ENCODE data around the gene PAX2. TPM values are rescaled to one million over a fixed set of nuclear protein-coding genes. Genes with fewer than 3 reads are reported as not detected.

The PAX2 gene
- polyA plus RNA-seq, 4 donors = 0.09 TPM; not detected in 3

DNA sequence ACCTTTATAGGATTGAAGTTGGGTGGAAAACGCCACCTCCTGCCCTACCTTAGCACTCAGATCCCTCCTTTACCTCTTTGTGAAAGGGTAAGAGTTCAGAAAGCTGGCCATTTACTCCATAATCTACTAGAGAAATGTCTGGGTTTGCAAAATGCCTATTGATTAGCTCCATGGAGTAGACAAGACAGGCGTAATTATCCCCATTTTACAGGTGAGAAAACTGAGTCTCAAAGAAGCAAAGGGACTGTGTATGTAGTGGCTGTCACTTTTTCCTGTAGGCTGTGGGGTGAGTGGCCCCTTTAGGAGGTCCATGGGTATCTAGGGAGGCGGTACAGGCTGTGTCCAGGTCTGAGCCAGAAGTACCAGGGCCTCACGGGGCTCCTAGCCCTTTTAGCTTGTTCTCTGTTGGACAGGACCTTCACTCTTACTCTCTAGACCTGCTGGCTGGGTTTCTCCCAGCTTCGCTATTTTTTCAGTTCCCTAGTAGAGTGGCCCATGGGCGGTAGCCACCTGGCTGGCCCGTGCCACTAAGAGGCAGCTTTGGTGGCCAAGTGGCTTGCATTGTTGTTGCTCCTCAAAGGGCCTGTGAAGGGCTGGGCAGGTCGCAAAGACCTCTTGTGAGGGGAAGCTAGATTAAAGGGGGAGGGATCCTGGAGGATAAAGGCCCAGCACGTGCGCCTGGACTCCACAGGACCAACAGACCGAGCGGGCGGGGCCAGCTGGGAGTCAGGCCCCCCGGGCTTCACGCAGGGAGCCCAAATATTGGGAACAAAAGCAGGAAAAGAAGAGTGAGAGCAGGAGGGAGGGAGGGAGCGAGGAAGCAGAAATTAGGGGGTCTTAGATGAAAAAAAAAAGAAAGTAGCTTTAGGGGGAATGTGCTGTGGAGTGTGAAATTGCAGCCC is 4.7 kb upstream of the PAX2 start:
- FAIRE-seq (no peak), DNase-seq (no peak)
- H3K27me3 ChIP-seq (ENCODE audit: control insufficient read depth in 3 of 3, insufficient read depth in 3 of 3, low read length in 3 of 3) = peaks cover 28 to 99% (median 78%) of the 10 kb centered on the region in 3 donors
- peaks cover 0 to 13% (median 0%) of the 10 kb centered on the region in 3 donors for H3K4me1 ChIP-seq (ENCODE audit: control insufficient read depth in 3 of 3, insufficient read depth in 2 of 3, low read depth in 1 of 3, low read length in 2 of 3)
- no peaks in the 10 kb centered on the region for H3K36me3 ChIP-seq (ENCODE audit: control insufficient read depth in 3 of 3, insufficient read depth in 2 of 3, low read depth in 1 of 3, low read length in 3 of 3)
- H3K9me3 ChIP-seq (ENCODE audit: control insufficient read depth in 2 of 2, insufficient read depth in 1 of 2, low read depth in 1 of 2, low read length in 1 of 2) = peaks cover 0 to 6% of the 10 kb centered on the region in 2 donors
- WGBS, 3 donors = 12 to 25% (median 16%) methylated on average over 16 of the region's 16 CpGs
- no peak overlapping the region for H3K27ac ChIP-seq (ENCODE audit: low read depth in 1 of 3, low read length in 2 of 3)
- no peak overlapping the region for H3K4me3 ChIP-seq (ENCODE audit: low read depth in 1 of 3, low read length in 3 of 3)

DNA sequence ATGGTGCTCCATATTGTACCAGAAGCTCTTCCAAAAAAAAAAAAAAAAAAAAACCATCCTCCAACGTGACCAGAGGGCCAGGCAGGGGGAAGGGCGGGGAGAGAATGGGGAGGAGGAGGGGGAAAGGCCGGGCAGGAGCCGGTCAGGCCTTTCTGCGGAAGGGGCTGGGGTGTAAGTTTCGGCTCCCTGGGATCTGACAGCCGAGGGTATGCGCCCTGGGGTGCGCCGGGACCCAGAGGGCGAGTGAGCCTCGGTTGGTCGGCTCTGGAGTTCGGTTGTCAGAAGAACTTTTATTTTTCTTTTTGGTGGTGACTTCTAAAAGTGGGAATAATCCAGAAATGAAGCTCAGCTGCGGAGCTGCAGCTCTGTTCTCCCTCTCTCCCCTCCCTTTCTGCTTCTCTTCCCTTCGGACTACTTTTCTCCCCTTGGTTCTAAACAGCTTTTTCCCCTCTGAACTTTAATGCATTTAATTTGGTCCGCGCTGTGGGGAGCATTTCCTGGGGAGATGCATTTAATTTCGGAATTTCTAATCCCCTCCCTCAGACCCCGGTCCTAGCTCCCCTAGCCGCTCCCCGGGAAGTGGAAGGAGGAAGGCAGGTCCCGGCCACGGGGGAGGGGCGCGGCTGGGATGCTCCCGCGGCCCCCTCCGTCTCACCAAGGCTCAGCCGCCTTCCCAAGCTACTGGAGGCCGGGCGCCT is 3.9 kb upstream of the PAX2 start:
- H3K4me3 ChIP-seq (ENCODE audit: low read depth in 1 of 3, low read length in 3 of 3) = no peak overlapping the region
- H3K27ac ChIP-seq (ENCODE audit: low read depth in 1 of 3, low read length in 2 of 3) = no peak overlapping the region
- DNase-seq = no peak
- H3K9me3 ChIP-seq (ENCODE audit: control insufficient read depth in 2 of 2, insufficient read depth in 1 of 2, low read depth in 1 of 2, low read length in 1 of 2) = peaks cover 0 to 6% of the 10 kb centered on the region in 2 donors
- no peaks in the 10 kb centered on the region for H3K36me3 ChIP-seq (ENCODE audit: control insufficient read depth in 3 of 3, insufficient read depth in 2 of 3, low read depth in 1 of 3, low read length in 3 of 3)
- 4 to 7% (median 6%) methylated on average over 30 to 32 of the region's 32 CpGs for WGBS, 3 donors
- H3K4me1 ChIP-seq (ENCODE audit: control insufficient read depth in 3 of 3, insufficient read depth in 2 of 3, low read depth in 1 of 3, low read length in 2 of 3) = peaks cover 0 to 13% (median 0%) of the 10 kb centered on the region in 3 donors
- FAIRE-seq = no peak
- H3K27me3 ChIP-seq (ENCODE audit: control insufficient read depth in 3 of 3, insufficient read depth in 3 of 3, low read length in 3 of 3) = peaks cover 28 to 97% (median 78%) of the 10 kb centered on the region in 3 donors

GRCh38 chr10:100742076-100742771 is 3.2 kb upstream of the PAX2 start:
- H3K27me3 ChIP-seq (ENCODE audit: control insufficient read depth in 3 of 3, insufficient read depth in 3 of 3, low read length in 3 of 3) = peaks cover 28 to 97% (median 78%) of the 10 kb centered on the region in 3 donors
- FAIRE-seq = no peak
- WGBS, 3 donors = 4 to 7% (median 5%) methylated on average over 36 to 37 of the region's 37 CpGs

DNA sequence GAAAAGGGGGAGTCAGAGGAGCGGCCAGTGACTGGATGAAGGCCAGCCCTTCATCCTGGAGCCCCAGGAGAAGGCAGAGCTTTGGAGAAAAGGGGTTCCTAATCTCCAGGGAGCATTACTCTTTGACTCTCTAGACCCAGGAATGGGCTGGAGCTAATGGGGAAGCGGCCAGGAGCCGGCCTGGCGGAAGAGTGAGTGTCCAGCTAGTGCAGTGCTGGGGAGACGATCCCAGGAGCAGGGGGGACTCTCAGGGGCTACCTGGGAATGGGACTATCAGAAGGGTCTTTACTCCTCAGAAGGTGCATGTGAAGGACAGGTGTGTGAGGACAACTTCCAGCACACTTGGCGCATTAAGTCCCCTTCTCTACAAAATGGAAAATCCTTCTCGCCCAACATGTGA is 2.4 kb upstream of the PAX2 start:
- WGBS, 3 donors = 13 to 17% (median 16%) methylated on average over 7 of the region's 7 CpGs
- Histone ChIP-seq H3K27me3 (ENCODE audit: control insufficient read depth in 3 of 3, insufficient read depth in 3 of 3, low read length in 3 of 3) (peaks cover 28 to 97% (median 72%) of the 10 kb centered on the region in 3 donors), H3K27ac (ENCODE audit: low read depth in 1 of 3, low read length in 2 of 3) (no peak overlapping the region), H3K9me3 (ENCODE audit: control insufficient read depth in 2 of 2, insufficient read depth in 1 of 2, low read depth in 1 of 2, low read length in 1 of 2) (no peaks in the 10 kb centered on the region), H3K4me3 (ENCODE audit: low read depth in 1 of 3, low read length in 3 of 3) (no peak overlapping the region), H3K4me1 (ENCODE audit: control insufficient read depth in 3 of 3, insufficient read depth in 2 of 3, low read depth in 1 of 3, low read length in 2 of 3) (peaks cover 0 to 13% (median 0%) of the 10 kb centered on the region in 3 donors), H3K36me3 (ENCODE audit: control insufficient read depth in 3 of 3, insufficient read depth in 2 of 3, low read depth in 1 of 3, low read length in 3 of 3) (no peaks in the 10 kb centered on the region)
- DNase-seq = no peak
- FAIRE-seq = no peak

More at GRCh38 chr10:100742076-100742771, 3.2 kb upstream of the PAX2 start:
- H3K4me1 ChIP-seq (ENCODE audit: control insufficient read depth in 3 of 3, insufficient read depth in 2 of 3, low read depth in 1 of 3, low read length in 2 of 3) = peaks cover 0 to 13% (median 0%) of the 10 kb centered on the region in 3 donors
- peaks cover 0 to 2% of the 10 kb centered on the region in 2 donors for H3K9me3 ChIP-seq (ENCODE audit: control insufficient read depth in 2 of 2, insufficient read depth in 1 of 2, low read depth in 1 of 2, low read length in 1 of 2)
- no peak for DNase-seq
- H3K27ac ChIP-seq (ENCODE audit: low read depth in 1 of 3, low read length in 2 of 3) = no peak overlapping the region
- H3K4me3 ChIP-seq (ENCODE audit: low read depth in 1 of 3, low read length in 3 of 3) = no peak overlapping the region
- no peaks in the 10 kb centered on the region for H3K36me3 ChIP-seq (ENCODE audit: control insufficient read depth in 3 of 3, insufficient read depth in 2 of 3, low read depth in 1 of 3, low read length in 3 of 3)

DNA sequence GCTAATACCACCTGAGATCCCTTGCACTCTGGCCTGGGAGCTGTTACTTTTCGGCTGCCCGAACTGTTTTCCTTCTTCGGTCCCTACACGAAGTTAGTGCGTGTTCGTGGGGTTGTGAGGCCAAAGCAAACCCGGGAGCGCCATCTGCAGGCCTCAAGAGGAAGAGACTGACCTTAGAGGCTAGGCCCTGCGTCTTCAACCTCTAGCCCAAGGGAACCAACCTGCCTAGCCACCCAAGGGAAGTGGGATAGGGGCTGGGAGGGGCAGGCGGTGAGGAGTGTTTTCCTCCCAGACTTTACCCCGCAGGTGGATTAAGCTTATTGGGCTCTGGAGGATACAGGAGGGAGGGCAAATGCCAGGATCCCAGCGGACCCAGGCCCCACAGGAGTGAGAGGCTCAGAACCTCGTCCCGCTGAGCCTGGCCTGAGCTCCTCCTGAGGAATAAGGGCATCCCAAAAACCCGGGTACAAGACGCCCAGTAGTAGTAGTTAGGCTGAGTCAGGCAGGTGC is 1.7 kb upstream of the PAX2 start:
- Histone ChIP-seq H3K27me3 (ENCODE audit: control insufficient read depth in 3 of 3, insufficient read depth in 3 of 3, low read length in 3 of 3) (peaks cover 28 to 97% (median 71%) of the 10 kb centered on the region in 3 donors), H3K4me1 (ENCODE audit: control insufficient read depth in 3 of 3, insufficient read depth in 2 of 3, low read depth in 1 of 3, low read length in 2 of 3) (peaks cover 0 to 13% (median 0%) of the 10 kb centered on the region in 3 donors), H3K9me3 (ENCODE audit: control insufficient read depth in 2 of 2, insufficient read depth in 1 of 2, low read depth in 1 of 2, low read length in 1 of 2) (no peaks in the 10 kb centered on the region), H3K36me3 (ENCODE audit: control insufficient read depth in 3 of 3, insufficient read depth in 2 of 3, low read depth in 1 of 3, low read length in 3 of 3) (no peaks in the 10 kb centered on the region), H3K27ac (ENCODE audit: low read depth in 1 of 3, low read length in 2 of 3) (no peak overlapping the region), H3K4me3 (ENCODE audit: low read depth in 1 of 3, low read length in 3 of 3) (no peak overlapping the region)
- FAIRE-seq = no peak
- 1 to 4% (median 3%) methylated on average over 16 of the region's 16 CpGs for WGBS, 3 donors
- DNase-seq = peak; percentile 63 to 76

DNA sequence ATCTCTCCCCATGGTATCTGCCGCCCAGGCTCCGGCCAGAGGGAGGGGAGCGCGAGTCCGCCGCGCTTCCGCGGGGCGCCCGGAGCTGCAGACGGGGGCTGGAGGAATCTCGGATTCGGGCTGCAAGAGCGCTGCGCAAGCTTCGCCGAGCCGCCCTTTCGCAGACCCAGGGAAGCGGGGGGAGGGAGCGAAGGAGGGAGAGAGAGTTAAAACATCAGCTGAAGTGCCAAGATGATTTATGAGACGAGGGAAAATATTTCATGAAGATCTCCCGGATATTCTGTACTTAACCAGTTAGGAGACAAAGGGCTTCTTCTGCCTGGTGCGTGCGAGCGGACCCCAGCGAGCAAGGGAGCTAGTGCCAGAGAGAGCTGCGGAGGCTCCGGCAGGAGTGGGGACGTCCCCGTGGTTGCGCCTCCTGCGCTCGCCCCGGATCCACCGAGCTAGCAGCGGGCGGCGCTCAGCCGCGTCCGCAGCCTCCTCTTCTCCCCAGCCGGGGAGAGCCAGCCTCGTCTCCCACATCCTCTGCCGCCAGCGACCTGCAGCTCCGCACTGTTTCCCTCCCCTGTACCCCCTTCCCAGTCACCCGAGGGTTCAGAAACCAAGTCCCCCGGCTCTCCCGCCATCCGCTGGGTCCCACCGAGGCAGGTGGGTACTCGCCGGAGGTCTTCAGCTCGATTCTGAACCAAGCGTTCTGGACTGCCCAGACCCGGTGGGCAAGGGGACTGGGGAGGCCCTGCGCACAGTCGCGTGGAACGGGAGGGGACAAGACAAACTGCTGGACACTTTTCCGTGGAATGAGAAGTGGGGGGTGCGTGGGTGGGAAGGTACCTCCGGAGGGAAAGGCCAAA is 1.0 kb upstream of the PAX2 start:
- H3K36me3 ChIP-seq (ENCODE audit: control insufficient read depth in 3 of 3, insufficient read depth in 2 of 3, low read depth in 1 of 3, low read length in 3 of 3) = no peaks in the 10 kb centered on the region
- peaks cover 0 to 7% (median 0%) of the 10 kb centered on the region in 3 donors for H3K4me1 ChIP-seq (ENCODE audit: control insufficient read depth in 3 of 3, insufficient read depth in 2 of 3, low read depth in 1 of 3, low read length in 2 of 3)
- H3K27me3 ChIP-seq (ENCODE audit: control insufficient read depth in 3 of 3, insufficient read depth in 3 of 3, low read length in 3 of 3) = peaks cover 28 to 97% (median 71%) of the 10 kb centered on the region in 3 donors
- no peak for FAIRE-seq
- H3K27ac ChIP-seq (ENCODE audit: low read depth in 1 of 3, low read length in 2 of 3) = no peak overlapping the region
- WGBS, 3 donors = 2 to 8% (median 6%) methylated on average over 59 to 64 of the region's 65 CpGs
- DNase-seq = no peak
- no peaks in the 10 kb centered on the region for H3K9me3 ChIP-seq (ENCODE audit: control insufficient read depth in 2 of 2, insufficient read depth in 1 of 2, low read depth in 1 of 2, low read length in 1 of 2)
- no peak overlapping the region for H3K4me3 ChIP-seq (ENCODE audit: low read depth in 1 of 3, low read length in 3 of 3)

- Histone ChIP-seq H3K4me1 (ENCODE audit: control insufficient read depth in 3 of 3, insufficient read depth in 2 of 3, low read depth in 1 of 3, low read length in 2 of 3) (no peaks in the 10 kb centered on the region), H3K4me3 (ENCODE audit: low read depth in 1 of 3, low read length in 3 of 3) (no peak overlapping the region), H3K36me3 (ENCODE audit: control insufficient read depth in 3 of 3, insufficient read depth in 2 of 3, low read depth in 1 of 3, low read length in 3 of 3) (no peaks in the 10 kb centered on the region), H3K27me3 (ENCODE audit: control insufficient read depth in 3 of 3, insufficient read depth in 3 of 3, low read length in 3 of 3) (peaks cover 21 to 97% (median 72%) of the 10 kb centered on the region in 3 donors), H3K9me3 (ENCODE audit: control insufficient read depth in 2 of 2, insufficient read depth in 1 of 2, low read depth in 1 of 2, low read length in 1 of 2) (peaks cover 0 to under 1% of the 10 kb centered on the region in 2 donors), H3K27ac (ENCODE audit: low read depth in 1 of 3, low read length in 2 of 3) (no peak overlapping the region)
- 4 to 6% (median 6%) methylated on average over 37 to 54 of the region's 54 CpGs for WGBS, 3 donors
- DNase-seq (no peak), FAIRE-seq (no peak)
These were observed 751 bp downstream of the PAX2 start for GRCh38 chr10:100745882-100746783.

All from small intestine (tissue), 7 donors.